CD14-positive monocyte (primary cell): ENCODE results near the gene PRCP. TPM values are rescaled to one million over a fixed set of nuclear protein-coding genes. Genes with fewer than 3 reads are reported as not detected.

Experiments used
- DNase-seq, 3 donors: peaks; one replicate each; pipeline ENCODE4 v3.0.0-alpha.2; 2011 to 2022
- H2AFZ ChIP-seq: 2 replicates; pipeline ENCODE4 v1.6.0; 2012; ENCODE audit warnings: mild to moderate bottlenecking, low read depth, low read length, inconsistent platforms; ENCODE audit not compliant: insufficient read depth, poor library complexity, severe bottlenecking
- H3K27ac ChIP-seq, 2 donors: 1 replicate in 1 of 2; 2 replicates in 1 of 2; pipeline ENCODE4 v1.5.1; 2012 to 2013; ENCODE audit warnings: low read length in 2 of 2, control low read depth in 1 of 2, inconsistent platforms in 1 of 2, low read depth in 1 of 2, mild to moderate bottlenecking in 1 of 2
- H3K27me3 ChIP-seq, 2 donors: one replicate each; pipeline versions ENCODE4 v1.6.0 to v1.6.1; 2011 to 2013; ENCODE audit warnings: low read length in 2 of 2; ENCODE audit not compliant: control insufficient read depth in 2 of 2, insufficient read depth in 2 of 2
- H3K36me3 ChIP-seq, 2 donors: replicated peaks in 1 of 2; 1 replicate in 1 of 2; 2 replicates in 1 of 2; pipeline versions ENCODE4 v1.5.1 to v1.6.1; 2012 to 2013; ENCODE audit warnings: low read length in 2 of 2, control low read depth in 1 of 2, inconsistent platforms in 1 of 2, mild to moderate bottlenecking in 1 of 2; ENCODE audit not compliant: insufficient read depth in 2 of 2, control insufficient read depth in 1 of 2
- H3K4me1 ChIP-seq, 2 donors: 1 replicate in 1 of 2; 2 replicates in 1 of 2; pipeline versions ENCODE4 v1.5.1 to v1.6.1; 2012 to 2013; ENCODE audit warnings: low read length in 2 of 2, control low read depth in 1 of 2, inconsistent platforms in 1 of 2, mild to moderate bottlenecking in 1 of 2, moderate library complexity in 1 of 2; ENCODE audit not compliant: insufficient read depth in 2 of 2, control insufficient read depth in 1 of 2
- H3K4me2 ChIP-seq: replicated peaks from 2 replicates; pipeline ENCODE3; 2012; ENCODE audit warnings: low read length, moderate library complexity, mild to moderate bottlenecking; ENCODE audit not compliant: poor library complexity, severe bottlenecking; ENCODE audit errors: extremely low read depth
- H3K4me3 ChIP-seq, 3 experiments: fragments of 200-600 bp in 1 of 3; sonication (generic) in 1 of 3; replicated peaks in 1 of 3; 1 replicate in 2 of 3; 2 replicates in 1 of 3; pipeline ENCODE4 v1.5.1; 2011 to 2013; ENCODE audit warnings: low read length in 3 of 3, mild to moderate bottlenecking in 3 of 3, control low read depth in 2 of 3, low read depth in 2 of 3, inconsistent platforms in 1 of 3, moderate library complexity in 1 of 3
- H3K79me2 ChIP-seq: 2 replicates; pipeline ENCODE4 v1.6.0; 2012; ENCODE audit warnings: mild to moderate bottlenecking, control low read depth, inconsistent platforms, low read length, moderate library complexity; ENCODE audit not compliant: insufficient read depth
- H3K9ac ChIP-seq: 2 replicates; pipeline ENCODE4 v1.6.0; 2017; ENCODE audit warnings: low read length, mild to moderate bottlenecking; ENCODE audit not compliant: insufficient read depth, poor library complexity, severe bottlenecking
- H3K9me3 ChIP-seq, 2 donors: replicated peaks in 1 of 2; 1 replicate in 1 of 2; 2 replicates in 1 of 2; pipeline versions ENCODE4 v1.5.1 to v1.6.1; 2012 to 2013; ENCODE audit warnings: low read length in 2 of 2, control low read depth in 1 of 2; ENCODE audit not compliant: control insufficient read depth in 1 of 2, insufficient read depth in 1 of 2
- H4K20me1 ChIP-seq: 2 replicates; pipeline ENCODE4 v1.6.0; 2012; ENCODE audit warnings: mild to moderate bottlenecking, low read length, control low read depth, moderate library complexity; ENCODE audit not compliant: insufficient read depth
- H3K27ac Mint-ChIP-seq, 7 donors: one replicate each; pipeline ENCODE4 v1.8.0; 2020; ENCODE audit warnings: mild to moderate bottlenecking in 7 of 7, mixed read lengths in 7 of 7, moderate library complexity in 6 of 7, inconsistent platforms in 2 of 7
- H3K27me3 Mint-ChIP-seq, 3 donors: one replicate each; pipeline ENCODE4 v1.8.0; 2021 to 2022; ENCODE audit warnings: low read depth in 3 of 3, mild to moderate bottlenecking in 3 of 3, mixed read lengths in 3 of 3, moderate library complexity in 3 of 3, inconsistent platforms in 1 of 3
- H3K36me3 Mint-ChIP-seq, 2 donors: one replicate each; pipeline ENCODE4 v1.8.0; 2020; ENCODE audit warnings: mixed read lengths in 2 of 2, inconsistent platforms in 1 of 2, mild to moderate bottlenecking in 1 of 2
- H3K4me1 Mint-ChIP-seq: one replicate; pipeline ENCODE4 v1.8.0; 2020; ENCODE audit warnings: mild to moderate bottlenecking, mixed read lengths
- H3K4me3 Mint-ChIP-seq, 2 donors: one replicate each; pipeline ENCODE4 v1.8.0; 2020; ENCODE audit warnings: mild to moderate bottlenecking in 2 of 2, mixed read lengths in 2 of 2, moderate library complexity in 1 of 2
- H3K9me3 Mint-ChIP-seq, 7 donors: one replicate each; pipeline ENCODE4 v1.8.0; 2020 to 2022; ENCODE audit warnings: mixed read lengths in 7 of 7, mild to moderate bottlenecking in 6 of 7, moderate library complexity in 6 of 7, inconsistent platforms in 2 of 7
- WGBS: methylation state at CpG from one replicate; pipeline ENCODE4 v1.1.5; 2013; ENCODE audit warnings: missing lambda C conversion rate; ENCODE audit not compliant: insufficient coverage; 5-methylcytosine and 5-hydroxymethylcytosine counted together
- intact Hi-C, 2 donors: fragments of 100-400 bp; cut with micrococcal nuclease; formaldehyde crosslinking; loops; one replicate each; pipeline versions ENCODE4 v1.15.0 to v1.15.1; 2023
- polyA plus RNA-seq, 3 donors: library from polyadenylated mRNA; depleted of rRNA in 1 of 3; unstranded in 2 of 3; stranded (reverse) in 1 of 3; fragments of 300-500 nt in 2 of 3; fragments of >200 nt in 1 of 3; fragmentation: Illumina TruSeq in 2 of 3; gene quantifications; 1 replicate in 2 of 3; 2 replicates in 1 of 3; pipeline ENCODE4 v1.2.3, GENCODE V29; 2012 to 2021
- TF ChIP-seq, protein P1 (sequence below): fragments of 200-600 bp; IDR thresholded peaks from one replicate; pipeline ENCODE4 v1.8.0; 2022; ENCODE audit warnings: antibody characterized with exemption, mild to moderate bottlenecking

Gene PRCP
- polyA plus RNA-seq, 3 donors = 68.0 to 228 (median 186) TPM

DNA sequence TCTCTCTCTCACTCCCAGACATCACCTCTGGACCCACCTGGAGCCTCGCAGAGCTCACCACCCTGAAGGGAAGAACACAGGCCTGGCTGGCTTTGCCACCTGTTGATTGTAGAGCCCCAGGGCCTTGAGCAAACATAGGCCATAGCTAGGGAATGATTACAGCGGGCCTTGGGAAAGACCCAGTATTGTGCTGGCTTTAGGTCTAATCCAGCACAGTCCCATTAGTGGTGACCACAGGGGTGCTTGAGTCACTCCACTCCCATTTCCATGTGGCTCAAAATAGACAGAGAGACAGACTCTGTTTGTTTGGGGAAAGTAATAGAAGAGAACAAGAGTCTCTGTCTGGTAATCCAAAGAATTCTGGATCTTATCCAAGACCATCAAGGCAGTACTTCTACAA, 123.9 kb downstream of the PRCP start:
- Histone ChIP-seq H3K79me2 (no peaks in the 10 kb centered on the region), H3K9ac (no peak overlapping the region), H3K9me3 (no peaks in the 10 kb centered on the region), H4K20me1 (no peaks in the 10 kb centered on the region), H3K4me3 (no peak overlapping the region), H3K4me1 (no peaks in the 10 kb centered on the region), H3K36me3 (no peaks in the 10 kb centered on the region), H2AFZ (no peak overlapping the region), H3K4me2 (no peak overlapping the region), H3K27me3 (no peaks in the 10 kb centered on the region), H3K27ac (no peak overlapping the region)
- Mint-ChIP-seq H3K36me3 (no peaks in the 10 kb centered on the region), H3K9me3 (peaks cover 0 to 9% (median 3%) of the 10 kb centered on the region in 7 donors), H3K4me3 (no peak overlapping the region), H3K27ac (no peak overlapping the region), H3K4me1 (no peaks in the 10 kb centered on the region), H3K27me3 (peaks cover 0 to 1% (median 0%) of the 10 kb centered on the region in 3 donors)
- TF ChIP-seq, protein P1, sequence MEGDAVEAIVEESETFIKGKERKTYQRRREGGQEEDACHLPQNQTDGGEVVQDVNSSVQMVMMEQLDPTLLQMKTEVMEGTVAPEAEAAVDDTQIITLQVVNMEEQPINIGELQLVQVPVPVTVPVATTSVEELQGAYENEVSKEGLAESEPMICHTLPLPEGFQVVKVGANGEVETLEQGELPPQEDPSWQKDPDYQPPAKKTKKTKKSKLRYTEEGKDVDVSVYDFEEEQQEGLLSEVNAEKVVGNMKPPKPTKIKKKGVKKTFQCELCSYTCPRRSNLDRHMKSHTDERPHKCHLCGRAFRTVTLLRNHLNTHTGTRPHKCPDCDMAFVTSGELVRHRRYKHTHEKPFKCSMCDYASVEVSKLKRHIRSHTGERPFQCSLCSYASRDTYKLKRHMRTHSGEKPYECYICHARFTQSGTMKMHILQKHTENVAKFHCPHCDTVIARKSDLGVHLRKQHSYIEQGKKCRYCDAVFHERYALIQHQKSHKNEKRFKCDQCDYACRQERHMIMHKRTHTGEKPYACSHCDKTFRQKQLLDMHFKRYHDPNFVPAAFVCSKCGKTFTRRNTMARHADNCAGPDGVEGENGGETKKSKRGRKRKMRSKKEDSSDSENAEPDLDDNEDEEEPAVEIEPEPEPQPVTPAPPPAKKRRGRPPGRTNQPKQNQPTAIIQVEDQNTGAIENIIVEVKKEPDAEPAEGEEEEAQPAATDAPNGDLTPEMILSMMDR = no peak
- no peak for DNase-seq
- WGBS = 95% methylated on average over 2 of the region's 2 CpGs
- intact Hi-C loops = no loop called here

DNA sequence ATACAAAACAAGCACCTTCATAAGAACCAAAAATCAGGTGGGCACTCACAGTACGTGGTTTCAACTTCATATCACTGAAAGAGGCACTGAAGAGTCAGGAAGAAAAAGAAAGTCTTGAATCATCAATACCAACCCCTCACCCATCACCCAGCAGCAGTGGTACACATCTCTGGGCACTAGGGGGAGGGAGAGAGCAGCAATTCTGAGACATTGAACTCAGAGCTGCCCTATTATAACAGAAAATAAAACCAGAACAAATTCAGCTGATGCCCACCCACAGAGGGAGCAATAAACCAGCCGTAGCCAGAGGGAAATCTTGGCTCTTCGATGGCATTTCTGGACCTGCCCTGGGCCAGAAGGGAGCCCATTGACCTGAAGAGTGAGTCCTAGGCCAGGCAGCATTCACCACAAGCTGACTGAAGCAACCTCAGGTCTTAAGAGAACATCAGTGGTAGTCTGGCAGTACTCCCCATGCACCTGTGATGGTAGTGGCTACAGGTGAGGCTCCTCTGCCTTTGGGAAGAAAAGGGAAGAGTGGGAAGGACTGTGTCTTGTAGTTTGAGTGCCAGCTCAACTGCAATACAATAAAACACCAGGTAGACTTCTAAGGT, 124.4 kb downstream of the PRCP start:
- Histone ChIP-seq H3K4me1 (no peaks in the 10 kb centered on the region), H3K27me3 (no peaks in the 10 kb centered on the region), H3K9ac (no peak overlapping the region), H3K27ac (no peak overlapping the region), H3K4me2 (no peak overlapping the region), H3K4me3 (no peak overlapping the region), H3K79me2 (no peaks in the 10 kb centered on the region), H3K36me3 (no peaks in the 10 kb centered on the region), H2AFZ (no peak overlapping the region), H3K9me3 (no peaks in the 10 kb centered on the region), H4K20me1 (no peaks in the 10 kb centered on the region)
- H3K4me3 Mint-ChIP-seq = no peak overlapping the region
- H3K27me3 Mint-ChIP-seq = peaks cover 0 to 1% (median 0%) of the 10 kb centered on the region in 3 donors
- TF ChIP-seq, protein P1 = peak; percentile 74
- intact Hi-C loops = no loop called here
- H3K27ac Mint-ChIP-seq = no peak overlapping the region
- no peaks in the 10 kb centered on the region for H3K4me1 Mint-ChIP-seq
- H3K9me3 Mint-ChIP-seq = peaks cover 0 to 8% (median 3%) of the 10 kb centered on the region in 7 donors
- no peaks in the 10 kb centered on the region for H3K36me3 Mint-ChIP-seq
- DNase-seq = peak in 1 of 3 donors; percentile 4
- WGBS = 65% methylated on average over 2 of the region's 3 CpGs
